SK-N-SH (cell line): ENCODE measurements around the gene ZC3H18. TPM values are rescaled to one million over a fixed set of nuclear protein-coding genes. Genes with fewer than 3 reads are reported as not detected.

ENCODE experiments used
- CTCF ChIA-PET: fragments of 300-600, 350-600 bp; formaldehyde crosslinking; extraction: SDS; loops from one replicate; lab custom pipeline; 2021; lab: Yijun Ruan, JAX
- POLR2A ChIA-PET: fragments of 350-600 bp; sonication (Branson Sonifier 250); formaldehyde crosslinking; extraction: SDS; loops from one replicate; lab custom pipeline; 2020; ENCODE audit warnings: antibody characterized with exemption, inconsistent platforms; lab: Yijun Ruan, JAX
- DNase-seq: peaks from one replicate; pipeline ENCODE4 v3.0.0; 2012
- H2AFZ ChIP-seq: fragments of 200-600 bp; sonication (generic); 2 replicates; pipeline ENCODE4 v1.8.1; 2016; ENCODE audit warnings: antibody characterized with exemption, mild to moderate bottlenecking, low read depth
- H3F3A ChIP-seq: fragments of 200-600 bp; sonication (generic); replicated peaks from 2 replicates; pipeline ENCODE3; 2016; ENCODE audit warnings: antibody characterized with exemption, mild to moderate bottlenecking; ENCODE audit not compliant: insufficient read depth
- H3K27ac ChIP-seq, 2 experiments: fragments of 200-500 bp in 1 of 2; fragments of 200-600 bp in 1 of 2; sonication (Bioruptor generic) in 1 of 2; sonication (generic), shearing (Covaris generic) in 1 of 2; 2 replicates each; pipeline versions ENCODE4 v1.5.1 to v1.6.1; 2014 to 2016; ENCODE audit warnings: low read depth in 2 of 2, inconsistent platforms in 1 of 2, low read length in 1 of 2, mild to moderate bottlenecking in 1 of 2, mixed read lengths in 1 of 2
- H3K27me3 ChIP-seq: fragments of 200-600 bp; sonication (generic), shearing (Covaris generic); 2 replicates; pipeline ENCODE4 v1.6.1; 2016; ENCODE audit warnings: mixed run types; ENCODE audit not compliant: insufficient read depth
- H3K36me3 ChIP-seq, 2 experiments: fragments of 200-500 bp in 1 of 2; fragments of 200-600 bp in 1 of 2; sonication (Bioruptor generic) in 1 of 2; sonication (generic) in 1 of 2; replicated peaks in 1 of 2; 2 replicates each; pipeline versions ENCODE3 to v1.5.1; 2014 to 2016; ENCODE audit warnings: low read length in 1 of 2, mild to moderate bottlenecking in 1 of 2; ENCODE audit not compliant: insufficient read depth in 2 of 2, control insufficient read depth in 1 of 2
- H3K4me1 ChIP-seq, 2 experiments: fragments of 200-500 bp in 1 of 2; fragments of 200-600 bp in 1 of 2; sonication (Bioruptor generic) in 1 of 2; sonication (generic), shearing (Covaris generic) in 1 of 2; 2 replicates each; pipeline versions ENCODE4 v1.5.1 to v1.6.1; 2014 to 2016; ENCODE audit warnings: low read depth in 1 of 2, low read length in 1 of 2, mixed run types in 1 of 2; ENCODE audit not compliant: insufficient read depth in 2 of 2, control insufficient read depth in 1 of 2
- H3K4me2 ChIP-seq: fragments of 200-600 bp; sonication (generic), shearing (Covaris generic); 2 replicates; pipeline ENCODE4 v1.6.1; 2017; ENCODE audit warnings: mixed run types
- H3K4me3 ChIP-seq, 2 experiments: fragments of 200-500 bp in 1 of 2; fragments of 200-600 bp in 1 of 2; sonication (Bioruptor generic) in 1 of 2; sonication (generic), shearing (Covaris generic) in 1 of 2; 2 replicates each; pipeline versions ENCODE4 v1.5.1 to v1.8.1; 2014 to 2016; ENCODE audit warnings: low read depth in 2 of 2, inconsistent platforms in 1 of 2, low read length in 1 of 2, mild to moderate bottlenecking in 1 of 2, mixed read lengths in 1 of 2, moderate library complexity in 1 of 2
- H3K79me2 ChIP-seq: fragments of 200-600 bp; sonication (generic); 2 replicates; pipeline ENCODE4 v1.8.1; 2017; ENCODE audit warnings: mild to moderate bottlenecking; ENCODE audit not compliant: insufficient read depth
- H3K9ac ChIP-seq: fragments of 200-600 bp; sonication (generic); 2 replicates; pipeline ENCODE4 v1.6.1; 2017; ENCODE audit warnings: mixed run types
- H3K9me2 ChIP-seq: fragments of 200-600 bp; sonication (generic); 2 replicates; pipeline ENCODE4 v1.6.1; 2017; ENCODE audit warnings: mixed run types
- H3K9me3 ChIP-seq: fragments of 200-600 bp; sonication (generic); 2 replicates; pipeline ENCODE4 v1.6.1; 2017; ENCODE audit warnings: mixed run types, mild to moderate bottlenecking, moderate library complexity
- H4K20me1 ChIP-seq: fragments of 200-600 bp; sonication (generic); 2 replicates; pipeline ENCODE4 v1.6.1; 2017; ENCODE audit warnings: mild to moderate bottlenecking, mixed run types; ENCODE audit not compliant: insufficient read depth
- CHD2 ChIP-seq: fragments of 150-350 bp; IDR thresholded peaks from 2 replicates; pipeline ENCODE4 v1.6.1; 2018; ENCODE audit warnings: low read length; ENCODE audit not compliant: partially characterized antibody
- EZH2phosphoT487 ChIP-seq: fragments of 200-600 bp; sonication (generic); IDR thresholded peaks from 2 replicates; pipeline ENCODE4 v1.6.1; 2017; ENCODE audit warnings: low read depth, mixed run types, mild to moderate bottlenecking, antibody characterized with exemption, moderate library complexity, borderline replicate concordance
- FOSL2 ChIP-seq: IDR thresholded peaks from 2 replicates; pipeline ENCODE4 v1.4.0; 2012; ENCODE audit warnings: low read depth, mild to moderate bottlenecking, moderate library complexity, borderline replicate concordance
- FOXJ3 ChIP-seq: sonication (generic); formaldehyde crosslinking; IDR thresholded peaks from 2 replicates; pipeline ENCODE4 v1.5.1; 2020; ENCODE audit warnings: mild to moderate bottlenecking, missing genetic modification reagents
- MEF2A ChIP-seq: IDR thresholded peaks from 2 replicates; pipeline ENCODE4 v1.4.0; 2012; ENCODE audit warnings: low read depth, borderline replicate concordance
- NRF1 ChIP-seq: IDR thresholded peaks from 2 replicates; pipeline ENCODE4 v1.6.1; 2012; ENCODE audit warnings: low read depth, mild to moderate bottlenecking, low read length
- RCOR1 ChIP-seq: fragments of 150-350 bp; IDR thresholded peaks from 2 replicates; pipeline ENCODE4 v1.6.1; 2017; ENCODE audit warnings: antibody characterized with exemption, low read length
- RFX5 ChIP-seq: IDR thresholded peaks from 2 replicates; pipeline ENCODE4 v1.6.1; 2012; ENCODE audit warnings: mild to moderate bottlenecking, improper control_type of control experiment, low read length
- RXRA ChIP-seq: IDR thresholded peaks from 2 replicates; pipeline ENCODE4 v1.4.0; 2012; ENCODE audit warnings: low read depth, mild to moderate bottlenecking, borderline replicate concordance
- SIN3A ChIP-seq: IDR thresholded peaks from 2 replicates; pipeline ENCODE4 v1.6.1; 2012; ENCODE audit warnings: low read depth, mild to moderate bottlenecking, low read length, moderate library complexity, borderline replicate concordance
- SMC3 ChIP-seq: IDR thresholded peaks from 2 replicates; pipeline ENCODE4 v1.6.1; 2012; ENCODE audit warnings: low read depth, low read length, improper control_type of control experiment
- TAF1 ChIP-seq: IDR thresholded peaks from 2 replicates; pipeline ENCODE4 v1.6.1; 2012; ENCODE audit warnings: low read depth, mild to moderate bottlenecking, low read length, moderate library complexity, borderline replicate concordance
- TCF12 ChIP-seq: IDR thresholded peaks from 2 replicates; pipeline ENCODE4 v1.4.0; 2012
- TEAD4 ChIP-seq: IDR thresholded peaks from 2 replicates; pipeline ENCODE4 v1.4.0; 2012; ENCODE audit warnings: mild to moderate bottlenecking, borderline replicate concordance; ENCODE audit not compliant: insufficient read depth
- YY1 ChIP-seq: IDR thresholded peaks from 2 replicates; pipeline ENCODE4 v1.4.0; 2012; ENCODE audit warnings: low read depth, mild to moderate bottlenecking
- WGBS: methylation state at CpG from one replicate; pipeline ENCODE4 v1.1.6; 2017; ENCODE audit warnings: low lambda C conversion rate; 5-methylcytosine and 5-hydroxymethylcytosine counted together
- polyA plus RNA-seq, 3 experiments: library from polyadenylated mRNA; depleted of rRNA; stranded (reverse); fragments of >200 nt; gene quantifications; 2 replicates each; pipeline ENCODE4 v1.2.3, GENCODE V29; 2012
- TF ChIP-seq, protein P1 (sequence below): IDR thresholded peaks from 2 replicates; pipeline ENCODE4 v1.4.0; 2012; ENCODE audit warnings: low read depth
- TF ChIP-seq, protein P2 (sequence below): fragments of 150-350 bp; IDR thresholded peaks from 2 replicates; pipeline ENCODE4 v1.6.1; 2017; ENCODE audit warnings: antibody characterized with exemption, low read length, low read depth, borderline replicate concordance
- TF ChIP-seq, protein P3 (sequence below): IDR thresholded peaks from 2 replicates; pipeline ENCODE4; 2012

ZC3H18 gene
- polyA plus RNA-seq, 1 of the 3 experiments (the other 2 are of a cell fraction) = 32.7 TPM

DNA sequence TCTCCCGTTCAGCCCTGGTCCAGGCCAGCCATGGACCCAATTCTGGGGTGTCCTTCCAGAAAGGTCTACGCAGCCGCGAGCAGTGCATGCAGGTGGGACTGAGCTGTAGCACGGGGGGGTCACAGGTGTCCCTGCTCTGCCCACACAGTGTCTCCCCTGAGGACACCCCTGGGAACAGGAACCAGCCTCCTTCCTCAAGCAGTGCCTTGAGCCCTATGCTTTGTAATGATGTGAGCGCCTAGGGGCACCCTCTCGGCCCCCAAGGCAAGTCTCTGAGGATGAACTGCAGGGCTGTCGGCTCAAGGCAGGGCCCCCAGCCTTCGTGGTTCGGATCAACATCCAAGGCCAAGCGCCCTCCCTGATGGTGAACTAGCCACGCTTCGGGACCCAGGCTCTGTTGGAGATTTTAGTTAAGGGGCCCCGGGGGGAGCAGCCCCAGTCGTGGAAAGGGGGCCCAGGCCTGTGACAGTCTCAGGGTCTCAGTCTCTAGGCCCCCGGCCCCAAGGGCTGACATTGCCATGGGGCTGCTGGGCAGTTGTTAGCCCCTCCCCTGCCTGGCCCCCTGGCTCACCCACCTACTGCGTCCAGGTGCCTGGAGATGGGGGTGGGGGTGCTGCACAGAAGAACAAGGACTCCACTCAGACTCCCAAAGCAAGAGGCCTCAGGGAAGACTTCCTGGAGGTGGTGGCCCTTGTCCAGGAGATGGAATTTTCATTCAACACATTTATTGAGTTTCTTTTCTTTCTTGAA, 70.5 kb downstream of the ZC3H18 start:
- 25% methylated on average over 6 of the region's 17 CpGs for WGBS
- H3K79me2 ChIP-seq = no peaks in the 10 kb centered on the region
- peaks cover 0 to 6% of the 10 kb centered on the region in 2 experiments; a peak in 1 of 4 replicates for H3K4me1 ChIP-seq
- no peaks in the 10 kb centered on the region for H4K20me1 ChIP-seq
- no peaks in the 10 kb centered on the region for H3K36me3 ChIP-seq
- H3K27me3 ChIP-seq = peaks cover 20% of the 10 kb centered on the region; the same call in 1 of the 2 replicates
- no peaks in the 10 kb centered on the region for H3K9me3 ChIP-seq
- H2AFZ ChIP-seq = no peak overlapping the region
- no peak overlapping the region for H3K27ac ChIP-seq
- H3K9me2 ChIP-seq = no peaks in the 10 kb centered on the region
- CTCF ChIA-PET = no interaction called here
- DNase-seq = no peak
- no peaks in the 10 kb centered on the region for H3F3A ChIP-seq
- no peak overlapping the region for H3K4me2 ChIP-seq
- no peak overlapping the region for H3K4me3 ChIP-seq
- no peak overlapping the region for H3K9ac ChIP-seq
- TF ChIP-seq EZH2phosphoT487 (no peak), CHD2 (no peak), TEAD4 (no peak), SMC3 (no peak), MEF2A (no peak), RCOR1 (no peak), RFX5 (no peak), FOSL2 (no peak)
- POLR2A ChIA-PET = no interaction called here

DNA sequence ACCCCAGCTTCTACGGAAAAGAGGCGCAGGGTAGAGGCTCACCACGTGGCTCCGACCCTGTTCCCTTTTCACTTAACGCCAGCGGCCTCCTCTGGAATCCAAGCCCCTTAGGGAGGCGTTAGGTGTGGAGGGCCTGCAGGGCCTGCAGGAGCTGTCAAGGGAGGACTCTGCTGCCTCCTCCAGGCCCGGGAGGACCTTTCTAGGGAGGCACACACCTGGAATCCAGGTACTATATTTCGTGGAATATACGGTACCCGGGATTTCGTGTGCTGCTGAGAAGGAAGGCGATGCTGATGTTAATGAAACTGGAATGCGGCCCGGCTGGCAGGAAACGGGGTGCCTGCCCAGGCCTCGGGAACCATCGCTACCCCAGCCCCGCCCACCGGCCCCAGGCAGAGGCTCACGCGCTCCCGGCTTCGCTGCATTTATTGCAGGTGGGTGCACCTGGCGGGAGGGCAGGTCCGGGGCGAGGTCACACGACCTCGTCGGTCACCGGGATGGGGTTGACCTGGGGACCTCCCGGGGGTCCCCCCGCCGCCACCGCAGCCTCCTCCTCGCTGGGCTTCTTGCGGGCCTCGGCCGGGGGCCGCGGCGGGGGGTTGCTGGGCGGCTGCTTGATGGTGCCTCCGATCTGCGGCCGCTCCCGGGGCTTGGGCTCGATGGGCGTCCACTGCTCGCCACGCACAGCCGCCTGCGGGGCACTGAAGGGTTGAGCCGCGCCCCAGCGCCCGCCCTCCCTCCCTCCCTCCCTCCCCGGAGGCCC, 72.9 kb downstream of the ZC3H18 start:
- Histone ChIP-seq H3K4me1 (peaks cover 0 to 6% of the 10 kb centered on the region in 2 experiments; a peak in 1 of 4 replicates), H3K27me3 (peaks cover 20% of the 10 kb centered on the region; the same call in 1 of the 2 replicates), H3K36me3 (no peaks in the 10 kb centered on the region), H3K9ac (no peak overlapping the region), H2AFZ (no peak overlapping the region), H3K9me2 (no peaks in the 10 kb centered on the region), H3K27ac (no peak overlapping the region), H3K79me2 (no peaks in the 10 kb centered on the region), H3K9me3 (no peaks in the 10 kb centered on the region), H3K4me3 (no peak overlapping the region), H3K4me2 (no peak overlapping the region), H3F3A (no peaks in the 10 kb centered on the region), H4K20me1 (no peaks in the 10 kb centered on the region)
- no peak for DNase-seq
- CTCF ChIA-PET = no interaction called here
- POLR2A ChIA-PET = no interaction called here
- WGBS = 89% methylated on average over 24 of the region's 58 CpGs
- TF ChIP-seq RXRA = no peak
- no peak for TF ChIP-seq NRF1

DNA sequence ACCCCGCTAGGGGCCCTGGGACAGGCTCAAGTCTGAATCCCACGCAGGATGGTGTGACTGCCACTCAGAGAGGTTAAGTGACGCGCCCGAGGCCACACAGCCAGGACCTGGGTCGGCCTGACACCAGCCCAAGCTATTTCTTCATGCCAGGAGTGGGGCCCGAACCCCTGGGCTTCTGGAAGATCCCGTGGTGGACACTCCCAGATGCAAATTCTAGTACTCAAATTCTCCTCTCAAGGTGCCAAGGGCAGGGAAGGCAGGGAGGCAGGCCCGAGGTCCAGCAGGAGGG, 73.4 kb downstream of the ZC3H18 start:
- H3K27ac ChIP-seq = no peak overlapping the region
- no peak overlapping the region for H3K4me2 ChIP-seq
- no peak for DNase-seq
- no peaks in the 10 kb centered on the region for H3K36me3 ChIP-seq
- no peaks in the 10 kb centered on the region for H3K79me2 ChIP-seq
- peaks cover 20% of the 10 kb centered on the region; the same call in 1 of the 2 replicates for H3K27me3 ChIP-seq
- ChIA-PET POLR2A (no interaction called here), CTCF (no interaction called here)
- no peaks in the 10 kb centered on the region for H3K9me2 ChIP-seq
- H3K4me3 ChIP-seq = no peak overlapping the region
- H3F3A ChIP-seq = no peaks in the 10 kb centered on the region
- 92% methylated on average over 6 of the region's 9 CpGs for WGBS
- H2AFZ ChIP-seq = no peak overlapping the region
- no peak overlapping the region for H3K9ac ChIP-seq
- H4K20me1 ChIP-seq = no peaks in the 10 kb centered on the region
- H3K9me3 ChIP-seq = no peaks in the 10 kb centered on the region
- H3K4me1 ChIP-seq = peaks cover 0 to 6% of the 10 kb centered on the region in 2 experiments; a peak in 1 of 4 replicates
- TF ChIP-seq EZH2phosphoT487 = no peak
- TF ChIP-seq, protein P1, sequence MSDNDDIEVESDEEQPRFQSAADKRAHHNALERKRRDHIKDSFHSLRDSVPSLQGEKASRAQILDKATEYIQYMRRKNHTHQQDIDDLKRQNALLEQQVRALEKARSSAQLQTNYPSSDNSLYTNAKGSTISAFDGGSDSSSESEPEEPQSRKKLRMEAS = no peak
- TF ChIP-seq FOXJ3 (CRISPR knock-in tag) = no peak
- TF ChIP-seq NRF1 = no peak
- TF ChIP-seq, protein P2, sequence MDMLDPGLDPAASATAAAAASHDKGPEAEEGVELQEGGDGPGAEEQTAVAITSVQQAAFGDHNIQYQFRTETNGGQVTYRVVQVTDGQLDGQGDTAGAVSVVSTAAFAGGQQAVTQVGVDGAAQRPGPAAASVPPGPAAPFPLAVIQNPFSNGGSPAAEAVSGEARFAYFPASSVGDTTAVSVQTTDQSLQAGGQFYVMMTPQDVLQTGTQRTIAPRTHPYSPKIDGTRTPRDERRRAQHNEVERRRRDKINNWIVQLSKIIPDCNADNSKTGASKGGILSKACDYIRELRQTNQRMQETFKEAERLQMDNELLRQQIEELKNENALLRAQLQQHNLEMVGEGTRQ = no peak
- no peak for TF ChIP-seq SIN3A
- TF ChIP-seq, protein P3, sequence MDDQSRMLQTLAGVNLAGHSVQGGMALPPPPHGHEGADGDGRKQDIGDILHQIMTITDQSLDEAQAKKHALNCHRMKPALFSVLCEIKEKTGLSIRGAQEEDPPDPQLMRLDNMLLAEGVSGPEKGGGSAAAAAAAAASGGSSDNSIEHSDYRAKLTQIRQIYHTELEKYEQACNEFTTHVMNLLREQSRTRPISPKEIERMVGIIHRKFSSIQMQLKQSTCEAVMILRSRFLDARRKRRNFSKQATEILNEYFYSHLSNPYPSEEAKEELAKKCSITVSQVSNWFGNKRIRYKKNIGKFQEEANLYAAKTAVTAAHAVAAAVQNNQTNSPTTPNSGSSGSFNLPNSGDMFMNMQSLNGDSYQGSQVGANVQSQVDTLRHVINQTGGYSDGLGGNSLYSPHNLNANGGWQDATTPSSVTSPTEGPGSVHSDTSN = no peak
- TF ChIP-seq TAF1 = no peak
- no peak for TF ChIP-seq YY1
- no peak for TF ChIP-seq RXRA
- no peak for TF ChIP-seq TCF12
